ENCODE measurements around the gene FBXL7.

FBXL7 gene

DNA sequence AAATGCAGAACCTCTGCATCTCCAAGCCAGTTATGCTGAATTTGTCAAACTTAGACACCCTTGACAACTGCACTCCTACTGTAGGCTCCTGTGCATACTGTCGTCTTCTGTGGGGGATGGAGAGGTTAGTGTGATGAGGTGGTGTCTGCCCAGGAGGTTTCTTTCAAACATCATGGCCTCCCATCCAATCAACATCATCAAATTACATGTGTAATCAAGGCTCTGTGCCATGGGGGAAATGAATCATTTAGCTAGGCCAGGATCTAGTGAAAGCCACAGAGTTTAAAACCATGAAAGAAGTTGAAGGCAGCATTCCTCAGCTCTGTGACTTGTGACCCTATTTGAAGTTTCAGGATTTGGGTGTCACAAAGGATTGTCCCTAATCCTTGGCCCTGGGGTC lies 439.0 kb downstream of the FBXL7 start:
- peak; percentile 54; the same call in 2 of the 3 replicates for ATAC-seq
- TF ChIP-seq TOX (CRISPR knock-in tag; IDR thresholded peaks at IDR 0.05; ENCODE audit: borderline replicate concordance) (no peak), TCF4 (CRISPR knock-in tag; IDR thresholded peaks at IDR 0.05; ENCODE audit: borderline replicate concordance) (no peak), ZNF70 (CRISPR knock-in tag; IDR thresholded peaks at IDR 0.05) (no peak), ARNTL (CRISPR knock-in tag; IDR thresholded peaks at IDR 0.05; ENCODE audit: borderline replicate concordance, low read depth) (no peak)

DNA sequence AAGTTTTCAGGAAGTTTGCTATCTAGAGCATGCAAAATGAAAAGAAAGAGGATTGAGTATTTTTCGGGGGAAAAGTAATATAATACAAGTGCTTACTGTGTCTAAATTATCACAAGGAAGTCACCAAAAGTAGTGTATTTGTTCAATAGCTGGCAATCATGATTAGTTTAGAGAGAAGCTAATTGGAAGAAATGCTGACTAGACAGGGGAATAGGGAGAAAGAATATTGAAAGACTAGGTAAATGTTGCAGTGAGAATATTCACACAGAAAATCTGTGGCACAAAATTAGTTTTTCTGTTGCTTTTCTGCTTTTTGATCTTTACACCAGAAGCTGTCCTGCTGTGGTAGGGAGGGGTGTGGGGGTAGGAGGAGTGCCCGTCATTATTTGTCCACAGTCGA lies 440.9 kb downstream of the FBXL7 start:
- no peak for TF ChIP-seq ISL1 (CRISPR knock-in tag; IDR thresholded peaks at IDR 0.05)
- no peak for TF ChIP-seq ZC3H10 (CRISPR knock-in tag; IDR thresholded peaks at IDR 0.05)
- no peak for TF ChIP-seq PATZ1 (CRISPR knock-in tag; IDR thresholded peaks at IDR 0.05; ENCODE audit: borderline replicate concordance)
- TF ChIP-seq BACH2 (CRISPR knock-in tag; IDR thresholded peaks at IDR 0.05; ENCODE audit: borderline replicate concordance), result no peak
- TF ChIP-seq ESRRG (CRISPR knock-in tag; IDR thresholded peaks at IDR 0.05), result no peak
- TF ChIP-seq SNAI2 (CRISPR knock-in tag; IDR thresholded peaks at IDR 0.05), result no peak
- no peak for TF ChIP-seq PPARA (CRISPR knock-in tag; IDR thresholded peaks at IDR 0.05; ENCODE audit: borderline replicate concordance)
- TF ChIP-seq ZNF8 (CRISPR knock-in tag; IDR thresholded peaks at IDR 0.05), result no peak
- no peak for TF ChIP-seq CSDC2 (CRISPR knock-in tag; IDR thresholded peaks at IDR 0.05)
- TF ChIP-seq TOX (CRISPR knock-in tag; IDR thresholded peaks at IDR 0.05; ENCODE audit: borderline replicate concordance), result no peak
- TF ChIP-seq ZFP30 (CRISPR knock-in tag; IDR thresholded peaks at IDR 0.05), result no peak
- TF ChIP-seq, protein P1, sequence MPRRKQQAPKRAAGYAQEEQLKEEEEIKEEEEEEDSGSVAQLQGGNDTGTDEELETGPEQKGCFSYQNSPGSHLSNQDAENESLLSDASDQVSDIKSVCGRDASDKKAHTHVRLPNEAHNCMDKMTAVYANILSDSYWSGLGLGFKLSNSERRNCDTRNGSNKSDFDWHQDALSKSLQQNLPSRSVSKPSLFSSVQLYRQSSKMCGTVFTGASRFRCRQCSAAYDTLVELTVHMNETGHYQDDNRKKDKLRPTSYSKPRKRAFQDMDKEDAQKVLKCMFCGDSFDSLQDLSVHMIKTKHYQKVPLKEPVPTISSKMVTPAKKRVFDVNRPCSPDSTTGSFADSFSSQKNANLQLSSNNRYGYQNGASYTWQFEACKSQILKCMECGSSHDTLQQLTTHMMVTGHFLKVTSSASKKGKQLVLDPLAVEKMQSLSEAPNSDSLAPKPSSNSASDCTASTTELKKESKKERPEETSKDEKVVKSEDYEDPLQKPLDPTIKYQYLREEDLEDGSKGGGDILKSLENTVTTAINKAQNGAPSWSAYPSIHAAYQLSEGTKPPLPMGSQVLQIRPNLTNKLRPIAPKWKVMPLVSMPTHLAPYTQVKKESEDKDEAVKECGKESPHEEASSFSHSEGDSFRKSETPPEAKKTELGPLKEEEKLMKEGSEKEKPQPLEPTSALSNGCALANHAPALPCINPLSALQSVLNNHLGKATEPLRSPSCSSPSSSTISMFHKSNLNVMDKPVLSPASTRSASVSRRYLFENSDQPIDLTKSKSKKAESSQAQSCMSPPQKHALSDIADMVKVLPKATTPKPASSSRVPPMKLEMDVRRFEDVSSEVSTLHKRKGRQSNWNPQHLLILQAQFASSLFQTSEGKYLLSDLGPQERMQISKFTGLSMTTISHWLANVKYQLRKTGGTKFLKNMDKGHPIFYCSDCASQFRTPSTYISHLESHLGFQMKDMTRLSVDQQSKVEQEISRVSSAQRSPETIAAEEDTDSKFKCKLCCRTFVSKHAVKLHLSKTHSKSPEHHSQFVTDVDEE (CRISPR knock-in tag; IDR thresholded peaks at IDR 0.05), result no peak
- no peak for TF ChIP-seq ARNTL (CRISPR knock-in tag; IDR thresholded peaks at IDR 0.05; ENCODE audit: borderline replicate concordance, low read depth)
- TF ChIP-seq, protein P2, sequence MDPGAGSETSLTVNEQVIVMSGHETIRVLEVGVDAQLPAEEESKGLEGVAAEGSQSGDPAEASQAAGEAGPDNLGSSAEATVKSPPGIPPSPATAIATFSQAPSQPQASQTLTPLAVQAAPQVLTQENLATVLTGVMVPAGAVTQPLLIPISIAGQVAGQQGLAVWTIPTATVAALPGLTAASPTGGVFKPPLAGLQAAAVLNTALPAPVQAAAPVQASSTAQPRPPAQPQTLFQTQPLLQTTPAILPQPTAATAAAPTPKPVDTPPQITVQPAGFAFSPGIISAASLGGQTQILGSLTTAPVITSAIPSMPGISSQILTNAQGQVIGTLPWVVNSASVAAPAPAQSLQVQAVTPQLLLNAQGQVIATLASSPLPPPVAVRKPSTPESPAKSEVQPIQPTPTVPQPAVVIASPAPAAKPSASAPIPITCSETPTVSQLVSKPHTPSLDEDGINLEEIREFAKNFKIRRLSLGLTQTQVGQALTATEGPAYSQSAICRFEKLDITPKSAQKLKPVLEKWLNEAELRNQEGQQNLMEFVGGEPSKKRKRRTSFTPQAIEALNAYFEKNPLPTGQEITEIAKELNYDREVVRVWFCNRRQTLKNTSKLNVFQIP (CRISPR knock-in tag; IDR thresholded peaks at IDR 0.05; ENCODE audit: borderline replicate concordance, low read depth), result no peak
- TF ChIP-seq ZNF70 (CRISPR knock-in tag; IDR thresholded peaks at IDR 0.05), result no peak
- no peak for TF ChIP-seq ZNF565 (CRISPR knock-in tag; conservative IDR thresholded peaks at IDR 0.05; ENCODE audit: low read depth)
- no peak for ATAC-seq

GRCh38 chr5:15943487-15943886 lies 443.5 kb downstream of the FBXL7 start:
- no peak for TF ChIP-seq PPARA (CRISPR knock-in tag; IDR thresholded peaks at IDR 0.05; ENCODE audit: borderline replicate concordance)
- TF ChIP-seq PATZ1 (CRISPR knock-in tag; IDR thresholded peaks at IDR 0.05; ENCODE audit: borderline replicate concordance), result no peak
- no peak for TF ChIP-seq ESRRG (CRISPR knock-in tag; IDR thresholded peaks at IDR 0.05)
- TF ChIP-seq ZC3H10 (CRISPR knock-in tag; IDR thresholded peaks at IDR 0.05), result no peak
- TF ChIP-seq ZFP30 (CRISPR knock-in tag; IDR thresholded peaks at IDR 0.05), result no peak
- TF ChIP-seq ZNF565 (CRISPR knock-in tag; conservative IDR thresholded peaks at IDR 0.05; ENCODE audit: low read depth), result no peak
- no peak for TF ChIP-seq ZFP3 (CRISPR knock-in tag; IDR thresholded peaks at IDR 0.05)
- TF ChIP-seq, protein P1 (CRISPR knock-in tag; IDR thresholded peaks at IDR 0.05), result no peak
- no peak for TF ChIP-seq ISL1 (CRISPR knock-in tag; IDR thresholded peaks at IDR 0.05)
- no peak for TF ChIP-seq CREB5 (CRISPR knock-in tag; IDR thresholded peaks at IDR 0.05; ENCODE audit: low read depth)
- TF ChIP-seq ZNF70 (CRISPR knock-in tag; IDR thresholded peaks at IDR 0.05), result no peak
- TF ChIP-seq TOX (CRISPR knock-in tag; IDR thresholded peaks at IDR 0.05; ENCODE audit: borderline replicate concordance), result no peak
- TF ChIP-seq BACH2 (CRISPR knock-in tag; IDR thresholded peaks at IDR 0.05; ENCODE audit: borderline replicate concordance), result no peak
- no peak for TF ChIP-seq GLIS3 (CRISPR knock-in tag; IDR thresholded peaks at IDR 0.05)
- no peak for ATAC-seq
